H1 (cell line): ENCODE data around the gene GABBR1. TPM values are rescaled to one million over a fixed set of nuclear protein-coding genes. Genes with fewer than 3 reads are reported as not detected.

Experiments
- CEBPB ChIP-seq: IDR thresholded peaks from 2 replicates; pipeline ENCODE4 v1.6.1; 2012; ENCODE audit warnings: low read depth, low read length
- CHD7 ChIP-seq: fragments of 300-600 bp; sonication (generic); IDR thresholded peaks from 2 replicates; pipeline ENCODE4 v1.7.1; 2012; ENCODE audit warnings: low read length, moderate library complexity, mild to moderate bottlenecking, inconsistent platforms; ENCODE audit not compliant: insufficient replicate concordance
- E2F6 ChIP-seq: IDR thresholded peaks from 2 replicates; pipeline ENCODE4 v1.6.1; 2012; ENCODE audit warnings: inconsistent platforms
- JUND ChIP-seq: IDR thresholded peaks from 2 replicates; pipeline ENCODE4 v1.6.1; 2011; ENCODE audit warnings: mild to moderate bottlenecking, improper control_type of control experiment, low read length
- POLR2A ChIP-seq, 2 experiments: IDR thresholded peaks; 1 replicate in 1 of 2; 2 replicates in 1 of 2; pipeline ENCODE4 v1.6.1; 2011; ENCODE audit warnings: low read depth in 2 of 2, low read length in 2 of 2, mild to moderate bottlenecking in 2 of 2; ENCODE audit errors: control extremely low read depth in 1 of 2
- SP1 ChIP-seq: IDR thresholded peaks from 2 replicates; pipeline ENCODE4 v1.6.1; 2011; ENCODE audit warnings: low read depth, low read length
- TEAD4 ChIP-seq: IDR thresholded peaks from 2 replicates; pipeline ENCODE4 v1.6.1; 2012; ENCODE audit warnings: low read depth, low read length, inconsistent platforms, mixed read lengths
- polyA plus RNA-seq, 7 experiments: library from polyadenylated mRNA; depleted of rRNA in 3 of 7; stranded (reverse) in 5 of 7; unstranded in 2 of 7; fragments of >200 nt in 5 of 7; fragments of 200-250 nt in 2 of 7; gene quantifications; 1 replicate in 5 of 7; 2 replicates in 1 of 7; 4 replicates in 1 of 7; pipeline versions ENCODE4 v1.2.1 to v1.2.3, GENCODE V29; 2011 to 2013; ENCODE audit warnings: missing spikeins in 2 of 7, mixed read lengths in 2 of 7
- total RNA-seq: library from RNA; stranded (reverse); fragmentation: NEBNext Ultra II Directional; extraction: Animal tissue kit (Norgen Biotek cat#: 25700); gene quantifications from 2 replicates; pipeline ENCODE4 v1.2.1, GENCODE V29; 2021

The GABBR1 gene
- total and polyA plus RNA-seq, 2 of the 8 experiments (the other 6 are each of a cell fraction or from before 2014, with no cell fraction given): 75.9 to 78.3 TPM

- TF ChIP-seq CHD7: peak; percentile 34
- TF ChIP-seq JUND: 0 out of 2 replicates have a peak, but pooled peaks have one; percentile 28
- 0 out of 3 replicates have a peak, but pooled peaks of 1 of the 2 experiments have one; percentile 56 for TF ChIP-seq POLR2A (IDR thresholded peaks at IDR 0.05; ENCODE audit: control extremely low read depth in 1 of 2, low read depth in 2 of 2, low read length in 2 of 2)
- peak; percentile 42; the same call in 1 of the 2 replicates for TF ChIP-seq E2F6
- TF ChIP-seq TEAD4: peak; percentile 92
- TF ChIP-seq SP1: peak; percentile 35; the same call in 1 of the 2 replicates
- TF ChIP-seq CEBPB: 0 out of 2 replicates have a peak, but pooled peaks have one; percentile 24
Measured at GRCh38 chr6:29661502-29662141, 28.6 kb upstream of the GABBR1 start (continued).
